ENCODE data around the gene ELF5.

DNA sequence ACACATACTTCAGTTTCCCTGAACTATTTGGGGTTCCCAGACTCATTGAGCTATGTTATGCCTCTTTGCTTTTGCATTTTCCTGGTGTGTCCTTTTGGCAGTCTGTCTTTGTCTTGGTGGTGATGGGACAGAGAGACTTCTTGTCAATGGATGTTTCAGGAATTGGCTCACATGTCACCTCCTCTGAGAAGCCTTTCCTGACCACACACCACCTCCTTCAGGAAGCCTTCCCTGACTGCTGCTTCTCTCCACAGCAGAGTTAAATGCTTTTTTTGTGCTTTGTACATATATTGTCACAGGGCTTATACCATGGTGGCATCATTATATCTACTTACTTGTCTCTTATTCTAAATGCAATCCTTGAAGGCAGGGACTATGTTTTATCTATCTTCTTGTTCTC is 28.5 kb upstream of the ELF5 start:
- TF ChIP-seq POLR2AphosphoS5 (IDR thresholded peaks at IDR 0.05) = no peak
- TF ChIP-seq POLR2A (IDR thresholded peaks at IDR 0.05) = no peak
- TF ChIP-seq, protein P1, sequence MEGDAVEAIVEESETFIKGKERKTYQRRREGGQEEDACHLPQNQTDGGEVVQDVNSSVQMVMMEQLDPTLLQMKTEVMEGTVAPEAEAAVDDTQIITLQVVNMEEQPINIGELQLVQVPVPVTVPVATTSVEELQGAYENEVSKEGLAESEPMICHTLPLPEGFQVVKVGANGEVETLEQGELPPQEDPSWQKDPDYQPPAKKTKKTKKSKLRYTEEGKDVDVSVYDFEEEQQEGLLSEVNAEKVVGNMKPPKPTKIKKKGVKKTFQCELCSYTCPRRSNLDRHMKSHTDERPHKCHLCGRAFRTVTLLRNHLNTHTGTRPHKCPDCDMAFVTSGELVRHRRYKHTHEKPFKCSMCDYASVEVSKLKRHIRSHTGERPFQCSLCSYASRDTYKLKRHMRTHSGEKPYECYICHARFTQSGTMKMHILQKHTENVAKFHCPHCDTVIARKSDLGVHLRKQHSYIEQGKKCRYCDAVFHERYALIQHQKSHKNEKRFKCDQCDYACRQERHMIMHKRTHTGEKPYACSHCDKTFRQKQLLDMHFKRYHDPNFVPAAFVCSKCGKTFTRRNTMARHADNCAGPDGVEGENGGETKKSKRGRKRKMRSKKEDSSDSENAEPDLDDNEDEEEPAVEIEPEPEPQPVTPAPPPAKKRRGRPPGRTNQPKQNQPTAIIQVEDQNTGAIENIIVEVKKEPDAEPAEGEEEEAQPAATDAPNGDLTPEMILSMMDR (IDR thresholded peaks at IDR 0.05) = no peak
- no peak for TF ChIP-seq EP300 (IDR thresholded peaks at IDR 0.05; ENCODE audit: low read depth)

Data from transverse colon (tissue), 4 donors.